GM23248 (cell line): Measurements from ENCODE around the gene TMEM121B. TPM values are rescaled to one million over a fixed set of nuclear protein-coding genes. Genes with fewer than 3 reads are reported as not detected.

ENCODE experiments used
- DNase-seq: peaks from one replicate; pipeline ENCODE4 v3.0.0-alpha.2; 2015
- H2AFZ ChIP-seq: fragments of 200-600 bp; sonication (generic); 2 replicates; pipeline ENCODE4 v1.6.1; 2016; ENCODE audit warnings: antibody characterized with exemption
- H3F3A ChIP-seq: fragments of 200-600 bp; sonication (generic); 2 replicates; pipeline ENCODE4 v1.6.1; 2016; ENCODE audit warnings: mild to moderate bottlenecking, antibody characterized with exemption, mixed run types; ENCODE audit not compliant: insufficient read depth
- H3K27ac ChIP-seq: fragments of 200-600 bp; sonication (generic); 2 replicates; pipeline ENCODE4 v1.5.1; 2016; ENCODE audit warnings: mild to moderate bottlenecking
- H3K27me3 ChIP-seq: fragments of 200-600 bp; sonication (generic); replicated peaks from 2 replicates; pipeline ENCODE4 v1.6.1; 2016; ENCODE audit warnings: mild to moderate bottlenecking; ENCODE audit not compliant: insufficient read depth
- H3K36me3 ChIP-seq: fragments of 200-600 bp; sonication (generic); 2 replicates; pipeline ENCODE4 v1.6.1; 2016; ENCODE audit warnings: low read depth, mild to moderate bottlenecking
- H3K4me1 ChIP-seq: fragments of 200-600 bp; sonication (generic); 2 replicates; pipeline ENCODE4 v1.6.1; 2016; ENCODE audit warnings: mild to moderate bottlenecking; ENCODE audit not compliant: insufficient read depth
- H3K4me2 ChIP-seq: fragments of 200-600 bp; sonication (generic); one replicate; pipeline ENCODE4 v1.6.1; 2016; ENCODE audit warnings: mild to moderate bottlenecking; ENCODE audit not compliant: unreplicated experiment
- H3K4me3 ChIP-seq: fragments of 200-600 bp; sonication (generic); 2 replicates; pipeline ENCODE4 v1.5.1; 2016; ENCODE audit warnings: mild to moderate bottlenecking
- H3K79me2 ChIP-seq: fragments of 200-600 bp; sonication (generic); 2 replicates; pipeline ENCODE4 v1.6.1; 2016; ENCODE audit warnings: mild to moderate bottlenecking; ENCODE audit not compliant: insufficient read depth
- H3K9ac ChIP-seq: fragments of 200-600 bp; sonication (generic); 2 replicates; pipeline ENCODE4 v1.6.1; 2016; ENCODE audit warnings: mild to moderate bottlenecking
- H3K9me2 ChIP-seq: fragments of 200-600 bp; sonication (generic); 2 replicates; pipeline ENCODE4 v1.6.1; 2016; ENCODE audit warnings: mixed run types, mild to moderate bottlenecking, moderate library complexity; ENCODE audit not compliant: insufficient read depth
- H3K9me3 ChIP-seq: fragments of 200-600 bp; sonication (generic); one replicate; pipeline ENCODE4 v1.6.1; 2017; ENCODE audit warnings: low read depth
- H4K20me1 ChIP-seq: fragments of 200-600 bp; sonication (generic); 2 replicates; pipeline ENCODE4 v1.6.0; 2016; ENCODE audit not compliant: insufficient read depth
- EZH2 ChIP-seq: fragments of 200-600 bp; sonication (generic); IDR thresholded peaks from 2 replicates; pipeline ENCODE4 v1.6.1; 2018; ENCODE audit warnings: antibody characterized with exemption, mild to moderate bottlenecking; ENCODE audit not compliant: insufficient read depth, poor library complexity, severe bottlenecking
- EZH2phosphoT487 ChIP-seq: fragments of 200-600 bp; sonication (generic); IDR thresholded peaks from 2 replicates; pipeline ENCODE4 v1.6.1; 2018; ENCODE audit warnings: antibody characterized with exemption, moderate library complexity, mild to moderate bottlenecking, low read depth; ENCODE audit not compliant: insufficient read depth
- WGBS, 2 experiments: methylation state at CpG; one replicate each; pipeline ENCODE4 v1.1.6; 2015 to 2017; ENCODE audit warnings: low lambda C conversion rate in 2 of 2, low coverage in 1 of 2; ENCODE audit errors: missing lambda C conversion rate in 2 of 2; 5-methylcytosine and 5-hydroxymethylcytosine counted together
- in situ Hi-C: fragments of 300-500 bp; cut with MboI; formaldehyde crosslinking; loops from 2 replicates; pipeline ENCODE4 v1.15.0; 2020
- polyA plus RNA-seq: library from polyadenylated mRNA; unstranded; fragments of >200 nt; fragmentation: Nextera tagmentation; extraction: Ambion mirVana; gene quantifications from 2 replicates; pipeline ENCODE4 v1.2.1, GENCODE V29; 2016
- total RNA-seq: library from RNA; depleted of rRNA; stranded (reverse); fragments of >200 nt; shearing (Covaris generic); gene quantifications from 2 replicates; pipeline ENCODE4 v1.2.3, GENCODE V29; 2014; rRNA removed

Gene TMEM121B
- total and polyA plus RNA-seq, 2 experiments from 2014 or later: 0.11 TPM; not detected in 1

- Histone ChIP-seq H3K9me2 (no peaks in the 10 kb centered on the region), H3K27me3 (no peaks in the 10 kb centered on the region), H4K20me1 (no peaks in the 10 kb centered on the region), H3F3A (peaks cover 26% of the 10 kb centered on the region), H3K9me3 (no peaks in the 10 kb centered on the region), H3K4me2 (peak overlapping the region; percentile 19), H3K4me1 (peaks cover 44% of the 10 kb centered on the region), H2AFZ (no peak overlapping the region), H3K9ac (no peak overlapping the region), H3K36me3 (no peaks in the 10 kb centered on the region), H3K27ac (peak overlapping the region; percentile 59), H3K4me3 (no peak overlapping the region), H3K79me2 (no peaks in the 10 kb centered on the region)
- no peak for TF ChIP-seq EZH2
- TF ChIP-seq EZH2phosphoT487: no peak
- peak; percentile 81 for DNase-seq
- in situ Hi-C loops: loop anchor here (10.0 kb wide), 2 partner anchors 88 to 428 kb away; no protein-coding TSS in a partner anchor
These were observed 43.9 kb downstream of the TMEM121B start for GRCh38 chr22:17077255-17077654.

GRCh38 chr22:17074648-17075002 lies 46.5 kb downstream of the TMEM121B start:
- no peak overlapping the region for H2AFZ ChIP-seq
- in situ Hi-C loops: loop anchor here (10.0 kb wide), 2 partner anchors 90 to 430 kb away; no protein-coding TSS in a partner anchor
- H3K9ac ChIP-seq: no peak overlapping the region
- TF ChIP-seq EZH2phosphoT487 (no peak), EZH2 (no peak)
- no peaks in the 10 kb centered on the region for H3K9me2 ChIP-seq
- peak overlapping the region; percentile 65 for H3K4me2 ChIP-seq
- no peaks in the 10 kb centered on the region for H4K20me1 ChIP-seq
- no peaks in the 10 kb centered on the region for H3K9me3 ChIP-seq
- no peak overlapping the region for H3K4me3 ChIP-seq
- peak overlapping the region; percentile 72 for H3K27ac ChIP-seq
- peaks cover 41% of the 10 kb centered on the region for H3K4me1 ChIP-seq
- peak; percentile 60 for DNase-seq
- H3K36me3 ChIP-seq: no peaks in the 10 kb centered on the region
- H3K79me2 ChIP-seq: no peaks in the 10 kb centered on the region
- H3F3A ChIP-seq: peaks cover 26% of the 10 kb centered on the region
- H3K27me3 ChIP-seq: no peaks in the 10 kb centered on the region

- Histone ChIP-seq H3K4me2 (no peak overlapping the region), H3K4me1 (peaks cover 34% of the 10 kb centered on the region), H3K9ac (no peak overlapping the region), H3K4me3 (no peak overlapping the region), H3K79me2 (no peaks in the 10 kb centered on the region), H3F3A (peaks cover 26% of the 10 kb centered on the region), H2AFZ (no peak overlapping the region), H3K27ac (no peak overlapping the region), H3K36me3 (no peaks in the 10 kb centered on the region), H4K20me1 (no peaks in the 10 kb centered on the region), H3K9me2 (no peaks in the 10 kb centered on the region), H3K9me3 (no peaks in the 10 kb centered on the region), H3K27me3 (no peaks in the 10 kb centered on the region)
- TF ChIP-seq EZH2 (no peak), EZH2phosphoT487 (no peak)
- DNase-seq: no peak
- in situ Hi-C loops: loop anchor here (10.0 kb wide), 2 partner anchors 92 to 432 kb away; no protein-coding TSS in a partner anchor
- 78 to 79% methylated on average over 1 of the region's 1 CpG for WGBS, 2 experiments
These were observed 48.3 kb downstream of the TMEM121B start for GRCh38 chr22:17072877-17073276.

Other genes with a start within 250 kb of the TMEM121B start
- gene GAB4, start 113.1 kb downstream of the TMEM121B start, total RNA-seq: not detected in 2 replicates
- gene GAB4, start 113.1 kb downstream of the TMEM121B start, polyA plus RNA-seq: not detected in 2 replicates
- gene IL17RA, start 36.4 kb downstream of the TMEM121B start, total RNA-seq: 18.3 and 31.6 TPM in 2 replicates
- gene IL17RA, start 36.4 kb downstream of the TMEM121B start, polyA plus RNA-seq: 13.9 and 15.2 TPM in 2 replicates
- gene HDHD5, start 37.9 kb upstream of the TMEM121B start, total RNA-seq: 53.2 and 53.7 TPM in 2 replicates
- gene HDHD5, start 37.9 kb upstream of the TMEM121B start, polyA plus RNA-seq: 54.5 and 55.5 TPM in 2 replicates
- gene ADA2, start 98.1 kb upstream of the TMEM121B start, total RNA-seq: 2.3 and 4.8 TPM in 2 replicates
- gene ADA2, start 98.1 kb upstream of the TMEM121B start, polyA plus RNA-seq: 4.1 and 4.3 TPM in 2 replicates
- not detected in 2 replicates for gene CECR2, start 248.1 kb upstream of the TMEM121B start, total RNA-seq
- gene CECR2, start 248.1 kb upstream of the TMEM121B start, polyA plus RNA-seq: 0.10 TPM in 1 of 2 replicates, not detected in the other